Heart left ventricle (tissue), 16 donors: Measurements from ENCODE around the gene SIRPB2. TPM values are rescaled to one million over a fixed set of nuclear protein-coding genes. Genes with fewer than 3 reads are reported as not detected.

Experiments used
- ATAC-seq, 4 donors: fragments of 200-7000 bp; cut with Tn5 transposase; one replicate each; pipeline ENCODE4 v1.9.1; 2020 to 2022; ENCODE audit warnings: moderate library complexity in 4 of 4, mild to moderate bottlenecking in 3 of 4, moderate number of reproducible peaks in 1 of 4
- DNase-seq, 5 donors: peaks; one replicate each; pipeline ENCODE4 v3.0.0-alpha.2; 2020
- H3K27ac ChIP-seq, 12 donors: fragments of 200-600 bp; sonication (generic) in 4 of 12; one replicate each; pipeline versions ENCODE4 v1.5.0 to v1.8.0; 2016 to 2022; ENCODE audit warnings: mild to moderate bottlenecking in 2 of 12
- H3K27me3 ChIP-seq, 9 donors: fragments of 200-600 bp; sonication (generic) in 2 of 9; one replicate each; pipeline versions ENCODE4 v1.5.1 to v1.8.0; 2016 to 2022; ENCODE audit warnings: mild to moderate bottlenecking in 3 of 9
- H3K36me3 ChIP-seq, 9 donors: fragments of 200-600 bp; sonication (generic) in 2 of 9; one replicate each; pipeline versions ENCODE4 v1.5.0 to v1.8.0; 2018 to 2022; ENCODE audit warnings: mild to moderate bottlenecking in 2 of 9
- H3K4me1 ChIP-seq, 12 donors: fragments of 200-600 bp; sonication (generic) in 4 of 12; one replicate each; pipeline versions ENCODE4 v1.5.0 to v1.8.0; 2016 to 2022; ENCODE audit warnings: mild to moderate bottlenecking in 3 of 12
- H3K4me3 ChIP-seq, 12 donors: fragments of 200-600 bp; sonication (generic) in 4 of 12; one replicate each; pipeline versions ENCODE4 v1.5.0 to v1.8.0; 2017 to 2022; ENCODE audit warnings: mild to moderate bottlenecking in 9 of 12, moderate library complexity in 4 of 12
- H3K9me3 ChIP-seq, 12 donors: fragments of 200-600 bp; sonication (generic) in 4 of 12; one replicate each; pipeline versions ENCODE4 v1.5.0 to v1.8.0; 2016 to 2022; ENCODE audit warnings: mild to moderate bottlenecking in 1 of 12
- POLR2A ChIP-seq, 2 donors: fragments of 450-650 bp; IDR thresholded peaks; one replicate each; pipeline ENCODE4 v1.6.1; 2017; ENCODE audit warnings: antibody characterized with exemption in 2 of 2, mild to moderate bottlenecking in 2 of 2, moderate library complexity in 2 of 2
- WGBS, 4 donors: extraction: QIAGEN DNeasy Blood & Tissue Kit in 2 of 4; methylation state at CpG; one replicate each; pipeline versions ENCODE4 v1.1.5 to v1.1.7; 2013 to 2018; 5-methylcytosine and 5-hydroxymethylcytosine counted together
- intact Hi-C, 10 donors: fragments of 100-400 bp; cut with DNase I; formaldehyde crosslinking; loops; one replicate each; pipeline versions ENCODE4 v1.11.1 to v1.14.2; 2022
- polyA plus RNA-seq, 2 donors: library from polyadenylated mRNA; stranded (reverse); fragments of 200-250 nt; gene quantifications; one replicate each; pipeline ENCODE4 v1.2.3, GENCODE V29; 2013
- total RNA-seq, 9 donors: library from RNA; depleted of rRNA in 2 of 9; stranded (reverse); fragments of >200 nt in 2 of 9; fragmentation: NEBNext Ultra II Directional in 3 of 9; extraction: Animal tissue kit (Norgen Biotek cat#: 25700) in 3 of 9; gene quantifications; one replicate each; pipeline versions ENCODE4 v1.1.0 to v1.2.4, GENCODE V29; 2016 to 2023
- TF ChIP-seq, protein P1 (sequence below), 12 donors: fragments of 200-600 bp; sonication (generic) in 4 of 12; IDR thresholded peaks; one replicate each; pipeline versions ENCODE4 v1.5.0 to v1.8.0; 2018 to 2022; ENCODE audit warnings: antibody characterized with exemption in 12 of 12, mild to moderate bottlenecking in 5 of 12
- donor health status: ischemic (EF 13 %, LVEDD 7.1; RV severe dilation, severe dysfunction).
- donor health status: healthy with polysubstance abuse.
- donor health status: DM: no; HTN: yes; CAD: no.
- donor health status: DM: no; HTN: no; CAD: no.
- donor health status: ischemic (EF 25% LVEDD 6.9; RV normal size, moderate dysfunction).
- donor health status: ischemic (EF 25% LVEDD 5.7; RV mildly dilated, moderate dysfunction).
- donor health status: healthy.
- donor health status: DM: yes; HTN: yes; CAD: no.
- donor health status: ischemic (EF 35%, LVEDD 5.7; RV mildly dilated, moderate dysfunction).
- donor health status: nonischemic (EF 11% LVEDD 7.7; RV severe dilation, severe dysfunction).
- donor health status: DM: yes; HTN: yes; CAD: no.
- donor health status: PGD.
- donor health status: ischemic (EF 29% LVEDD 5.4; RV normal size, mild dysfunction).
- donor health status: nonischemic (EF 23%, LVEDD 6.1; RV moderate dilation, normal function).

The SIRPB2 gene
- total and polyA plus RNA-seq, 11 donors = 0.74 to 11.9 (median 2.1) TPM

DNA sequence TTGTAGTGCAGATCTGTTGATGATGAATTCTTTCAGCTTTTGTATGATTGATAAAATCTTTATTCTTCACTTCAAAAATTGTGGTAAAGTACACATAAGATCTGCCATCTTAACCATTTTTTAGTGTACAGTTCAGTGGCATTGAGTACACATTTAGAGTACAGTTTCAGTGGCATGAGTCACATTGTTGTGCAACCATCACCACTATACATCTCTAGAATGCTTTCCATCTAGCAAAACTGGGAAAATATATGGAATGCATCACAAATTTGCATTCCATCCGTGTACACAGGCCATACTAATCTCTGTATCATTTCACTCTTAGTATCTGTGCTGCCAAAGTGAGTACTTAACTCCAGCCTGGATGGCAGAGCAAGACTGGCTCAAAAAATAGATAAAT, 37.6 kb upstream of the SIRPB2 start:
- ATAC-seq (no peak), DNase-seq (no peak)
- Histone ChIP-seq H3K27ac (no peak overlapping the region), H3K36me3 (no peaks in the 10 kb centered on the region), H3K4me1 (peaks cover 0 to 9% (median 0%) of the 10 kb centered on the region in 12 donors), H3K4me3 (no peak overlapping the region), H3K9me3 (peaks cover 0 to 11% (median 0%) of the 10 kb centered on the region in 12 donors), H3K27me3 (peaks cover 0 to 9% (median 0%) of the 10 kb centered on the region in 9 donors)
- WGBS, 4 donors = 19 to 30% (median 28%) methylated on average over 1 of the region's 1 CpG
- TF ChIP-seq, protein P1, sequence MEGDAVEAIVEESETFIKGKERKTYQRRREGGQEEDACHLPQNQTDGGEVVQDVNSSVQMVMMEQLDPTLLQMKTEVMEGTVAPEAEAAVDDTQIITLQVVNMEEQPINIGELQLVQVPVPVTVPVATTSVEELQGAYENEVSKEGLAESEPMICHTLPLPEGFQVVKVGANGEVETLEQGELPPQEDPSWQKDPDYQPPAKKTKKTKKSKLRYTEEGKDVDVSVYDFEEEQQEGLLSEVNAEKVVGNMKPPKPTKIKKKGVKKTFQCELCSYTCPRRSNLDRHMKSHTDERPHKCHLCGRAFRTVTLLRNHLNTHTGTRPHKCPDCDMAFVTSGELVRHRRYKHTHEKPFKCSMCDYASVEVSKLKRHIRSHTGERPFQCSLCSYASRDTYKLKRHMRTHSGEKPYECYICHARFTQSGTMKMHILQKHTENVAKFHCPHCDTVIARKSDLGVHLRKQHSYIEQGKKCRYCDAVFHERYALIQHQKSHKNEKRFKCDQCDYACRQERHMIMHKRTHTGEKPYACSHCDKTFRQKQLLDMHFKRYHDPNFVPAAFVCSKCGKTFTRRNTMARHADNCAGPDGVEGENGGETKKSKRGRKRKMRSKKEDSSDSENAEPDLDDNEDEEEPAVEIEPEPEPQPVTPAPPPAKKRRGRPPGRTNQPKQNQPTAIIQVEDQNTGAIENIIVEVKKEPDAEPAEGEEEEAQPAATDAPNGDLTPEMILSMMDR (IDR thresholded peaks at IDR 0.05) = no peak
- TF ChIP-seq POLR2A (IDR thresholded peaks at IDR 0.05) = no peak
- intact Hi-C loops = no loop called here

DNA sequence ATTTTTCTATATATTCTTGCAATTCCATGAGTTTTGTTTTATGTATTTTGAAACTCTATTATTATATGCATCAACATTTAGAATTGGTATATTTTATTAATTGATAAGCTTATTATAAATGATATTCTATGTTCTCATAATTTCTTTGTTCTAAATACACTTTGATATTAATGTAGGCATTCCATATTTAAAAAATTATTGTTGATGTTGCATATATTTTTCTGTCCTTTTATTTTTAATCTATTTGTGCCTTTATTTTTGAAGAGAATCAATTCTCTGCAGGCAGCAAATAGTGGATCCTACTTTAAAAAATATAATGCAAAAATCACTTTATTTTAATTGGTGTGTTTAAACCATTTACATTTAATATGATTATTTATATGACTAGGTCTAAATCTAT, 36.7 kb upstream of the SIRPB2 start:
- DNase-seq (no peak), ATAC-seq (no peak)
- Histone ChIP-seq H3K4me1 (peaks cover 0 to 9% (median 0%) of the 10 kb centered on the region in 12 donors), H3K4me3 (no peak overlapping the region), H3K27ac (no peak overlapping the region), H3K36me3 (no peaks in the 10 kb centered on the region), H3K9me3 (peaks cover 0 to 11% (median 0%) of the 10 kb centered on the region in 12 donors), H3K27me3 (peaks cover 0 to 8% (median 0%) of the 10 kb centered on the region in 9 donors)
- intact Hi-C loops = no loop called here
- TF ChIP-seq POLR2A (IDR thresholded peaks at IDR 0.05) = no peak
- TF ChIP-seq, protein P1 (IDR thresholded peaks at IDR 0.05) = no peak

DNA sequence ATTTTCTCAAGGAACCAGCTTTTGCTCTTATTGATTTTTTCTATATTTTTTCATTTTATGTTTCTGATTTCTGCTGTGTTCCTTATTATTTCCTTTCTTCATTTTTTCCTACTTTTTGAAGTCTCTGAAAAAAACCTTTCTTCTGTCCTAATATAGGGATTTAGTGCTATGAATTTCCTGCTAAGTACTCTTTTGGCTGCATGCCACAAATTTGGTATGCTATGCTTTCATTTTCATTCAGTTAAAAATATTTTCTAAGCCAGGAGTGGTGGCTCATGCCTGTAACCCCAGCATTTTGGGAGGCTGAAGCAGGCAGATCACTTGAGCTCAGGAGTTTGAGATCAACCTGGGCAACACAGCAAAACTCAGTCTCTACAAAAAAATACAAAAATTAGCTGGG, 35.7 kb upstream of the SIRPB2 start:
- Histone ChIP-seq H3K27ac (no peak overlapping the region), H3K36me3 (no peaks in the 10 kb centered on the region), H3K9me3 (peaks cover 0 to 11% (median 0%) of the 10 kb centered on the region in 12 donors), H3K4me1 (peaks cover 0 to 9% (median 0%) of the 10 kb centered on the region in 12 donors), H3K27me3 (peaks cover 0 to 4% (median 0%) of the 10 kb centered on the region in 9 donors), H3K4me3 (no peak overlapping the region)
- intact Hi-C loops = no loop called here
- TF ChIP-seq, protein P1 (IDR thresholded peaks at IDR 0.05) = no peak
- TF ChIP-seq POLR2A (IDR thresholded peaks at IDR 0.05) = no peak
- DNase-seq = no peak
- no peak for ATAC-seq

DNA sequence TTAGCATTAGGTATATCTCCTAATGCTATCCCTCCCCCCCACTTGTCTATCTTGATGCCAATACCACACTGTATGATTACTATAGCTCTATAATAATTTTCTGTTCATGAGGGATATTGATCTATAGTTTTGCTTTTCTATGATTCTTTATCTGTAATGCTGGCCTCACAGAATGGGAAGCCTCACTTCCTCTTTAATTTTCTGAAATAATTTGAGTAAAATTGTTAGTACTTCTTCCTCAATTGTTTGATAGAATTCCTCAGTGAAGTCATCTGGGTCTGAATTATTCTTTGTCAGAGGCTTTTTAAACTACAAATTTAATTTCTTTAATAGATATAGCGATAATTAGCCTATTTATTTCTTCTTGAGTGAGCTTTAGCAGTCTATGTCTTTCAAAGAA, 35.1 kb upstream of the SIRPB2 start:
- no peaks in the 10 kb centered on the region for H3K36me3 ChIP-seq
- no peak overlapping the region for H3K27ac ChIP-seq
- peaks cover 0 to 11% (median 0%) of the 10 kb centered on the region in 12 donors for H3K9me3 ChIP-seq
- WGBS, 4 donors = 71 to 92% (median 81%) methylated on average over 1 of the region's 1 CpG
- intact Hi-C loops = no loop called here
- no peak for ATAC-seq
- peaks cover 0 to 9% (median 0%) of the 10 kb centered on the region in 12 donors for H3K4me1 ChIP-seq
- no peak overlapping the region for H3K4me3 ChIP-seq
- peaks cover 0 to 4% (median 0%) of the 10 kb centered on the region in 9 donors for H3K27me3 ChIP-seq
- no peak for DNase-seq
- TF ChIP-seq, protein P1 (IDR thresholded peaks at IDR 0.05) = no peak
- no peak for TF ChIP-seq POLR2A (IDR thresholded peaks at IDR 0.05)
